GM19035 (cell line): Measurements from ENCODE around the gene NXN.
"Not testable (repeated sequence)": the region's sequence is repeated elsewhere in the genome, so short reads cannot be mapped to it uniquely, and the experiment has no call there.

Experiments
- ATAC-seq: cut with Tn5 transposase; IDR thresholded peaks from one replicate; pipeline ENCODE4 v1.9.1; 2021; ENCODE audit not compliant: unreplicated experiment

NXN gene

GRCh38 chr17:924306-924705 lies 55.3 kb downstream of the NXN start:
- ATAC-seq: not testable (repeated sequence)

- no peak for ATAC-seq
These were observed 55.9 kb downstream of the NXN start for GRCh38 chr17:923633-924032.

GRCh38 chr17:921161-921560 lies 58.4 kb downstream of the NXN start:
- no peak for ATAC-seq

- no peak for ATAC-seq
These were observed 59.4 kb downstream of the NXN start for GRCh38 chr17:920190-920589.

GRCh38 chr17:917941-918740 lies 61.4 kb downstream of the NXN start:
- ATAC-seq: no peak

- no peak for ATAC-seq
These were observed 62.2 kb downstream of the NXN start for GRCh38 chr17:917391-917811.

- ATAC-seq: no peak
These were observed 63.3 kb downstream of the NXN start for GRCh38 chr17:916315-916714.

- ATAC-seq: no peak
These were observed 63.9 kb downstream of the NXN start for GRCh38 chr17:915538-916201.

GRCh38 chr17:914561-914960 lies 65.0 kb downstream of the NXN start:
- no peak for ATAC-seq

- no peak for ATAC-seq
These were observed 66.4 kb downstream of the NXN start for GRCh38 chr17:913207-913606.

- no peak for ATAC-seq
These were observed 69.8 kb downstream of the NXN start for GRCh38 chr17:909642-910323.

- ATAC-seq: no peak
These were observed 71.9 kb downstream of the NXN start for GRCh38 chr17:907725-908124.

- ATAC-seq: not testable (repeated sequence)
These were observed 73.9 kb downstream of the NXN start for GRCh38 chr17:905708-906107.

- ATAC-seq: no peak
These were observed 75.7 kb downstream of the NXN start for GRCh38 chr17:903691-904481.

GRCh38 chr17:902463-902862 lies 77.1 kb downstream of the NXN start:
- no peak for ATAC-seq

GRCh38 chr17:901964-902363 lies 77.6 kb downstream of the NXN start:
- no peak for ATAC-seq

- ATAC-seq: no peak
These were observed 78.2 kb downstream of the NXN start for GRCh38 chr17:901191-901950.

- ATAC-seq: no peak
These were observed 79.1 kb downstream of the NXN start for GRCh38 chr17:900336-900934.

GRCh38 chr17:897970-898619 lies 81.5 kb downstream of the NXN start:
- no peak for ATAC-seq
